ENCODE data around the gene DIAPH2.

Gene DIAPH2

DNA sequence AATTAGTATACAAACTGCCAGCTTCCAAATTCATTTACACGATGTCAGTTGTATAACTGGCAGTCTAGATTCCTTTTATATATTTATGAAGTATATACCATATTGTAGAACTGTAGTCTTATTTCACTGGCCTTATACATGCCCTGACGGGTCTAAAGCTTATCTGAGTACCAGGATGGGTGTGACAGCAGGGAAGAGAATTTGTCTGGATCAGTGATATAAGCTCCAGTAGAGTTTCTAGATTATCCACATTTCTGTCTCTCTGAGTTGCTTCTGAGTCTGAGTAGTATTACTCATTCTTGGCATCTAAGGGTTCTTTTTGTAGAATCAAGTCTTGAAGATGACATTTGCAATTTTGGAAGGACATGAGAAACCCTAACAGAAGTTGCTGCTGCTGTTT is 300.4 kb downstream of the DIAPH2 start:
- TF ChIP-seq CTCF (IDR thresholded peaks at IDR 0.05; ENCODE audit: low read depth, low read length, poor library complexity, severe bottlenecking) (no peak), EZH2phosphoT487 (IDR thresholded peaks at IDR 0.05; ENCODE audit: borderline replicate concordance, low read length) (no peak)
- no peak overlapping the region for H3K27ac ChIP-seq (ENCODE audit: low read depth, low read length)

DNA sequence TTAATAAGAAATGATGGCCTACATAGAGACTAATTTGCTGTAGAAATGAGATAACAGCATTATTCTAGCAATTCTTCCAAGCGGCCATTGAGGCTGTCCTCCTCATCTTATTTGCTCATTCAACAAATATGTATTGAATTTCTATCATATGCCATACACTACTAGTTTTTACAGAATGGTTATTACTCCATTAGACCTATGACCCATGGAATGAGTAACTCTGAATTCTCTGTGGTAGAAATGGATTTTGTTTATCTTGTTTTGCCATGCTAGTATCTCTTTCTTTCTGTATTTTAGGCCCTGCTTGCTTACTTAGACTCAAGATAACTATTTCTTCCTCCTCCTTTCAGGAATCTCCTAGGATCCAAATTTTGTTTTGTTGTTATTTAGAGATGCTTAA is 302.6 kb downstream of the DIAPH2 start:
- Histone ChIP-seq H3K9me2 (replicated peaks; ENCODE audit: control insufficient read depth, low read length) (no peaks in the 10 kb centered on the region), H3F3A (ENCODE audit: control insufficient read depth, insufficient read depth) (no peaks in the 10 kb centered on the region), H3K36me3 (ENCODE audit: control insufficient read depth, low read length) (no peaks in the 10 kb centered on the region), H4K20me1 (ENCODE audit: control insufficient read depth, insufficient read depth, low read depth, low read length) (no peaks in the 10 kb centered on the region), H3K27me3 (ENCODE audit: control insufficient read depth, low read length) (no peaks in the 10 kb centered on the region), H3K9me3 (ENCODE audit: control insufficient read depth, insufficient read depth, low read length) (no peaks in the 10 kb centered on the region), H3K4me1 (ENCODE audit: control insufficient read depth, low read length) (no peaks in the 10 kb centered on the region), H3K4me3 (ENCODE audit: low read length) (no peak overlapping the region), H3K79me2 (ENCODE audit: control insufficient read depth, low read length) (no peaks in the 10 kb centered on the region), H3K27ac (ENCODE audit: low read depth, low read length) (no peak overlapping the region), H3K4me2 (ENCODE audit: low read length) (no peak overlapping the region)
- no peak for TF ChIP-seq EZH2phosphoT487 (IDR thresholded peaks at IDR 0.05; ENCODE audit: borderline replicate concordance, low read length)
- no peak for TF ChIP-seq CTCF (IDR thresholded peaks at IDR 0.05; ENCODE audit: low read depth, low read length, poor library complexity, severe bottlenecking)

More for the DNA sequence above, 300.4 kb downstream of the DIAPH2 start:
- no peaks in the 10 kb centered on the region for H3F3A ChIP-seq (ENCODE audit: control insufficient read depth, insufficient read depth)
- H3K4me1 ChIP-seq (ENCODE audit: control insufficient read depth, low read length) = no peaks in the 10 kb centered on the region
- no peaks in the 10 kb centered on the region for H4K20me1 ChIP-seq (ENCODE audit: control insufficient read depth, insufficient read depth, low read depth, low read length)
- H3K4me2 ChIP-seq (ENCODE audit: low read length) = no peak overlapping the region
- H3K36me3 ChIP-seq (ENCODE audit: control insufficient read depth, low read length) = no peaks in the 10 kb centered on the region
- no peaks in the 10 kb centered on the region for H3K9me3 ChIP-seq (ENCODE audit: control insufficient read depth, insufficient read depth, low read length)
- H3K27me3 ChIP-seq (ENCODE audit: control insufficient read depth, low read length) = no peaks in the 10 kb centered on the region
- no peaks in the 10 kb centered on the region for H3K9me2 ChIP-seq (replicated peaks; ENCODE audit: control insufficient read depth, low read length)
- no peak overlapping the region for H3K4me3 ChIP-seq (ENCODE audit: low read length)
- no peaks in the 10 kb centered on the region for H3K79me2 ChIP-seq (ENCODE audit: control insufficient read depth, low read length)

DNA sequence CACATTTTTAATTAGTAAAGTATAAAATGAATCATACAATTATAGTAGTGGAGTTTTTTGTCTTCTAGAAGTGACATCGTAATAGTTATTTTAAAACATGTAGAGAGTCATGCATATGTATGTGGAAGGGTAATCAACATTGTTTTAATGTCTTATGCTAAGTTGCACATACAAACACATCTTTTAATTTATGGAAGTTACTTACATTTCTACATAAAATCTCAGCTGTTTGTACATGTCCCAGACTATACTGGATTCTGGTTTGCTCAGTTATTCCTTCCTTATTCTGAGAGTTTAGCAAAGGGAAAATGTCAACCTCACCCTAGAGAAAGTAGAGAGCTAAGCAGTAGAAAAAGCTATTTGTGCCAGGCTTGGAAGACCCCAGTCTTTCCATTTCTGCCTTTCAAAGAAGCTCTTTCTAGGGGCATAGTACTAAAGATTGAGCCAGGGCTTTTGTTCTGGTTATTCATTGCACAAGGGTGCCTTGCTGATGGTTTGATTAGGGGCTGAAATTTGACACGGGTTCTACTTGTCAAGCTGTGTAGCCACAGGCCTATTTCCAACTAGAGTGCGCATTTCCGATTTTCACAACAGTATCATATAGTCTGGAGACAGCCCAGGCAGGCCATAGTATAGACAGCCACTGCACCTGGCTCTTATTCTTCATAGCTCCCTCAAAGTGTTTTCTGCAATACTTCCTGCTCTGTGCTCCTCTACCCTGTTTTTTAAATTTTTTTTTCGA is 305.4 kb downstream of the DIAPH2 start:
- no peaks in the 10 kb centered on the region for H4K20me1 ChIP-seq (ENCODE audit: control insufficient read depth, insufficient read depth, low read depth, low read length)
- TF ChIP-seq CTCF (IDR thresholded peaks at IDR 0.05; ENCODE audit: low read depth, low read length, poor library complexity, severe bottlenecking) = no peak
- no peak for TF ChIP-seq EZH2phosphoT487 (IDR thresholded peaks at IDR 0.05; ENCODE audit: borderline replicate concordance, low read length)
- H3K9me2 ChIP-seq (replicated peaks; ENCODE audit: control insufficient read depth, low read length) = no peaks in the 10 kb centered on the region
- H3K36me3 ChIP-seq (ENCODE audit: control insufficient read depth, low read length) = no peaks in the 10 kb centered on the region
- H3K27ac ChIP-seq (ENCODE audit: low read depth, low read length) = no peak overlapping the region
- no peaks in the 10 kb centered on the region for H3K27me3 ChIP-seq (ENCODE audit: control insufficient read depth, low read length)
- no peak overlapping the region for H3K4me2 ChIP-seq (ENCODE audit: low read length)
- H3K4me1 ChIP-seq (ENCODE audit: control insufficient read depth, low read length) = peaks cover 7% of the 10 kb centered on the region
- H3F3A ChIP-seq (ENCODE audit: control insufficient read depth, insufficient read depth) = no peaks in the 10 kb centered on the region
- no peak overlapping the region for H3K4me3 ChIP-seq (ENCODE audit: low read length)
- no peaks in the 10 kb centered on the region for H3K9me3 ChIP-seq (ENCODE audit: control insufficient read depth, insufficient read depth, low read length)
- no peaks in the 10 kb centered on the region for H3K79me2 ChIP-seq (ENCODE audit: control insufficient read depth, low read length)

All from DOHH2 (cell line).